Tibial nerve (tissue), 4 donors: ENCODE measurements around the gene NCAN. TPM values are rescaled to one million over a fixed set of nuclear protein-coding genes. Genes with fewer than 3 reads are reported as not detected.

Experiments
- DNase-seq, 2 donors: peaks; one replicate each; pipeline ENCODE4 v3.0.0-alpha.2; 2019; ENCODE audit warnings: low spot score in 2 of 2
- H3K27ac ChIP-seq, 4 donors: fragments of 200-600 bp; sonication (generic) in 3 of 4; one replicate each; pipeline ENCODE4 v1.5.1; 2017 to 2019; ENCODE audit warnings: mild to moderate bottlenecking in 1 of 4
- H3K27me3 ChIP-seq, 2 donors: fragments of 200-600 bp; sonication (generic) in 1 of 2; one replicate each; pipeline versions ENCODE4 v1.5.1 to v1.6.0; 2017 to 2019
- H3K36me3 ChIP-seq, 3 donors: fragments of 200-600 bp; sonication (generic); one replicate each; pipeline ENCODE4 v1.5.1; 2018 to 2019
- H3K4me1 ChIP-seq, 4 donors: fragments of 200-600 bp; sonication (generic) in 3 of 4; one replicate each; pipeline ENCODE4 v1.5.1; 2017 to 2019
- H3K4me3 ChIP-seq, 4 donors: fragments of 200-600 bp; sonication (generic) in 3 of 4; one replicate each; pipeline ENCODE4 v1.5.1; 2017 to 2019; ENCODE audit warnings: mild to moderate bottlenecking in 1 of 4, moderate library complexity in 1 of 4
- H3K9me3 ChIP-seq, 4 donors: fragments of 200-600 bp; sonication (generic) in 3 of 4; one replicate each; pipeline ENCODE4 v1.5.1; 2017 to 2019
- POLR2A ChIP-seq, 2 donors: fragments of 450-650 bp; IDR thresholded peaks; one replicate each; pipeline ENCODE4 v1.6.1; 2017; ENCODE audit warnings: antibody characterized with exemption in 2 of 2, mild to moderate bottlenecking in 2 of 2, moderate library complexity in 2 of 2
- WGBS, 2 donors: methylation state at CpG; one replicate each; pipeline ENCODE4 v1.1.5; 2018; 5-methylcytosine and 5-hydroxymethylcytosine counted together
- small RNA-seq: library from RNA; depleted of rRNA; stranded (forward); fragments of <200 nt; gene quantifications from one replicate; pipeline ENCODE3, GENCODE V24; 2016
- total RNA-seq, 4 donors: library from RNA; depleted of rRNA; stranded (reverse); fragments of >200 nt; gene quantifications; one replicate each; pipeline ENCODE4 v1.1.0, GENCODE V29; 2016

NCAN gene
- total RNA-seq, 4 donors from 2014 or later: not detected

DNA sequence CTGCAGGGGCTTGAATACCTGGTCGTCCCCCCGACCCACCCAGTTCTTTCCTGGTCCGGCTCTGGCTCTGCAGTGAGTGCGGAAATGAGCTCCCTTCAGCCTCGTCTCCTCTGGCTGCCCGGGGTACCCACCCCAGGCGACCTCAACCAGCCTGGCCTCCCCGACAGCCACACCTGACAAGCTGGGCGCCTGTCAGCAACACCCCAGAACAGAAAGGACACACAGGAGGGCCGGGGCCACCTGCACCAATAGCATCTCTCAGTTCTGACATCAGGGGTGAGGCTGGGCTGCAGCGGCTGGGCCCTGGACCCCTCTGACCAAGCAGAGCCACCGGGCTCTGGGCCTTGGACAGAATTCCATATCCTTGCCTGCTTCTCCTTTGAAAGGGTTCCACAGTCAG is 88.9 kb downstream of the NCAN start:
- DNase-seq: no peak
- Histone ChIP-seq H3K27me3 (no peaks in the 10 kb centered on the region), H3K9me3 (no peaks in the 10 kb centered on the region), H3K36me3 (peaks cover 0 to 97% (median 16%) of the 10 kb centered on the region in 3 donors), H3K4me3 (no peak overlapping the region), H3K4me1 (no peaks in the 10 kb centered on the region), H3K27ac (no peak overlapping the region)
- no peak for TF ChIP-seq POLR2A (IDR thresholded peaks at IDR 0.05)
- 97 to 100% methylated on average over 8 to 12 of the region's 12 CpGs for WGBS, 2 donors

Small RNA genes lying within 50 kb of the gene (small RNA-seq; reads per million reads assigned to genes)
- not detected for gene RNU6-1028P

Other genes starting within 250 kb of the NCAN start
- 10 to 100 TPM; 50.8 to 95.1 (median 65.1) TPM for gene SUGP2, start 178.4 kb upstream of the NCAN start, total RNA-seq
- gene ARMC6, start 178.4 kb upstream of the NCAN start, total RNA-seq: 10 to 100 TPM; 20.0 to 40.8 (median 24.6) TPM
- 10 to 100 TPM; 13.8 to 25.5 (median 15.5) TPM for gene SLC25A42, start 148.0 kb upstream of the NCAN start, total RNA-seq
- gene TMEM161A, start 73.5 kb upstream of the NCAN start, total RNA-seq: 10 to 100 TPM; 24.1 to 32.1 (median 24.8) TPM
- gene MEF2B, start 41.7 kb upstream of the NCAN start, total RNA-seq: 1 to 10 TPM in 1 of 4 donors, under 1 TPM in 1, not detected in 2; 0.21 to 3.7 TPM
- gene BORCS8, start 19.8 kb upstream of the NCAN start, total RNA-seq: 10 to 100 TPM; 11.8 to 29.1 (median 18.8) TPM
- 10 to 100 TPM; 46.3 to 62.1 (median 56.8) TPM for gene RFXANK, start 19.7 kb upstream of the NCAN start, total RNA-seq
- gene NR2C2AP, start 8.5 kb upstream of the NCAN start, total RNA-seq: 10 to 100 TPM; 13.5 to 21.3 (median 15.1) TPM
- gene TM6SF2, start 61.3 kb downstream of the NCAN start, total RNA-seq: 1 to 10 TPM in 1 of 4 donors, not detected in 3; 2.1 TPM
- gene SUGP1, start 108.6 kb downstream of the NCAN start, total RNA-seq: 10 to 100 TPM; 21.6 to 36.0 (median 27.5) TPM
- gene MAU2, start 108.9 kb downstream of the NCAN start, total RNA-seq: 100 to 1,000 TPM in 2 of 4 donors, 10 to 100 TPM in 2; 56.8 to 108 (median 97.8) TPM
- gene GATAD2A, start 193.7 kb downstream of the NCAN start, total RNA-seq: 10 to 100 TPM; 34.1 to 69.6 (median 36.8) TPM